HepG2 (cell line): ENCODE data around the gene C1RL. TPM values are rescaled to one million over a fixed set of nuclear protein-coding genes. Genes with fewer than 3 reads are reported as not detected.

Experiments
- CREM ChIP-seq, 2 experiments: sonication (generic) in 1 of 2; formaldehyde crosslinking in 1 of 2; IDR thresholded peaks; 2 replicates each; pipeline versions ENCODE4 v1.4.0 to v1.6.1; 2016 to 2020; ENCODE audit warnings: antibody characterized with exemption in 1 of 2, mild to moderate bottlenecking in 1 of 2, missing genetic modification reagents in 1 of 2
- DNMT1 ChIP-seq: sonication (generic); formaldehyde crosslinking; IDR thresholded peaks from 2 replicates; pipeline ENCODE4 v1.5.1; 2020; ENCODE audit warnings: mild to moderate bottlenecking, missing genetic modification reagents
- ELK4 ChIP-seq: sonication (generic); formaldehyde crosslinking; IDR thresholded peaks from 2 replicates; pipeline ENCODE4 v1.9.0; 2021; ENCODE audit warnings: missing genetic modification reagents, borderline replicate concordance
- ERF ChIP-seq: IDR thresholded peaks from 2 replicates; pipeline ENCODE4 v1.6.1; 2018; ENCODE audit warnings: missing biosample characterization, missing genetic modification reagents
- IKZF1 ChIP-seq: fragments of 450-650 bp; IDR thresholded peaks from 2 replicates; pipeline ENCODE4 v1.7.1; 2016
- KDM3A ChIP-seq: IDR thresholded peaks from 2 replicates; pipeline ENCODE4 v1.6.1; 2018; ENCODE audit warnings: low read depth, missing compliant biosample characterization
- NPAS2 ChIP-seq: sonication (generic); formaldehyde crosslinking; IDR thresholded peaks from 2 replicates; pipeline ENCODE4 v1.8.0; 2022; ENCODE audit warnings: mild to moderate bottlenecking, missing genetic modification reagents, borderline replicate concordance
- NR1H2 ChIP-seq: sonication (generic); formaldehyde crosslinking; IDR thresholded peaks from 2 replicates; pipeline ENCODE4 v1.8.1; 2022; ENCODE audit warnings: low read depth, missing genetic modification reagents, borderline replicate concordance
- POLR2G ChIP-seq: fragments of 200-400 bp; formaldehyde crosslinking; IDR thresholded peaks from 2 replicates; pipeline ENCODE4 v1.6.1; 2018; ENCODE audit warnings: mild to moderate bottlenecking, low read depth, low read length, moderate library complexity
- PRDM15 ChIP-seq: sonication (generic); formaldehyde crosslinking; IDR thresholded peaks from 2 replicates; pipeline ENCODE4 v1.4.0; 2020; ENCODE audit warnings: missing genetic modification reagents
- SRSF1 ChIP-seq: fragments of 200-400 bp; formaldehyde crosslinking; optimal IDR thresholded peaks from 2 replicates; pipeline ENCODE3; 2017; ENCODE audit warnings: mild to moderate bottlenecking, low read depth, low read length, moderate library complexity
- SYNCRIP ChIP-seq: fragments of 200-400 bp; formaldehyde crosslinking; IDR thresholded peaks from 2 replicates; pipeline ENCODE4 v1.6.1; 2018; ENCODE audit warnings: mild to moderate bottlenecking, low read depth, low read length; ENCODE audit not compliant: insufficient read depth
- TFDP1 ChIP-seq: IDR thresholded peaks from 2 replicates; pipeline ENCODE4 v1.6.1; 2016; ENCODE audit warnings: missing compliant biosample characterization, missing genetic modification reagents, borderline replicate concordance
- TFE3 ChIP-seq: IDR thresholded peaks from 2 replicates; pipeline ENCODE4 v1.6.1; 2016
- THAP8 ChIP-seq: sonication (generic); formaldehyde crosslinking; IDR thresholded peaks from 2 replicates; pipeline ENCODE4 v1.5.1; 2020; ENCODE audit warnings: missing genetic modification reagents, mild to moderate bottlenecking, borderline replicate concordance
- THRA ChIP-seq: sonication (generic); formaldehyde crosslinking; IDR thresholded peaks from 2 replicates; pipeline ENCODE4 v1.4.0; 2020; ENCODE audit warnings: missing genetic modification reagents, borderline replicate concordance
- ZNF224 ChIP-seq: sonication (generic); formaldehyde crosslinking; IDR thresholded peaks from 2 replicates; pipeline ENCODE4 v1.5.0; 2020; ENCODE audit warnings: mild to moderate bottlenecking, missing genetic modification reagents
- ZNF282 ChIP-seq: fragments of 450-650 bp; IDR thresholded peaks from 2 replicates; pipeline ENCODE4 v1.6.1; 2018; ENCODE audit not compliant: partially characterized antibody
- ZNF629 ChIP-seq: sonication (generic); formaldehyde crosslinking; conservative IDR thresholded peaks from 2 replicates; pipeline ENCODE4 v1.5.0; 2020; ENCODE audit warnings: missing genetic modification reagents
- polyA plus RNA-seq, 8 experiments: library from polyadenylated mRNA; depleted of rRNA in 3 of 8; stranded (reverse) in 7 of 8; unstranded in 1 of 8; fragments of >200 nt; fragmentation: Illumina TruSeq in 4 of 8; extraction: Trizol in 4 of 8; gene quantifications; 2 replicates each; pipeline versions ENCODE4 v1.2.1 to v1.2.3, GENCODE V29; 2011 to 2016; ENCODE audit warnings: low read depth in 4 of 8, missing spikeins in 1 of 8, mixed read lengths in 1 of 8; ENCODE audit not compliant: insufficient read depth in 1 of 8
- total RNA-seq, 5 experiments: library from RNA; depleted of rRNA; stranded (reverse); fragments of >200 nt; fragmentation: Illumina TruSeq; extraction: Trizol; gene quantifications; 2 replicates each; pipeline ENCODE4 v1.2.3, GENCODE V29; 2016; ENCODE audit warnings: low read depth in 1 of 5

Gene C1RL
- total and polyA plus RNA-seq, 2 of the 13 experiments (the other 11 are each of a cell fraction or from before 2014, with no cell fraction given), result 28.9 to 53.1 TPM

GRCh38 chr12:7130701-7131501 is 21.9 kb upstream of the C1RL start (continued):
- TF ChIP-seq PRDM15 (CRISPR knock-in tag) (peak; percentile 25; the same call in 1 of the 2 replicates), THRA (CRISPR knock-in tag) (no peak), KDM3A (no peak), NPAS2 (CRISPR knock-in tag) (no peak), ZNF282 (no peak), NR1H2 (CRISPR knock-in tag) (no peak), SYNCRIP (no peak), ZNF629 (CRISPR knock-in tag) (no peak), SRSF1 (no peak), IKZF1 (no peak), TFDP1 (CRISPR knock-in tag) (no peak), POLR2G (no peak), DNMT1 (CRISPR knock-in tag) (no peak), ZNF224 (CRISPR knock-in tag) (no peak), CREM (IDR thresholded peaks at IDR 0.05) (no peak), CREM (CRISPR knock-in tag; IDR thresholded peaks at IDR 0.05) (no peak), THAP8 (CRISPR knock-in tag) (no peak), TFE3 (no peak), ERF (CRISPR knock-in tag) (no peak), ELK4 (CRISPR knock-in tag) (no peak)
